Peyer's patch (tissue), 4 donors: ENCODE data around the gene COL4A6.

Experiments
- POLR2A ChIP-seq, 2 donors: fragments of 450-650 bp; IDR thresholded peaks; one replicate each; pipeline ENCODE4 v1.5.1; 2017; ENCODE audit warnings: antibody characterized with exemption in 2 of 2, mild to moderate bottlenecking in 2 of 2, moderate library complexity in 2 of 2
- TF ChIP-seq, protein P1 (sequence below), 6 experiments: fragments of 450-650 bp in 4 of 6; fragments of 200-600 bp in 2 of 6; sonication (generic) in 1 of 6; IDR thresholded peaks; one replicate each; pipeline ENCODE4 v1.5.1; 2017 to 2019; ENCODE audit warnings: antibody characterized with exemption in 6 of 6, mild to moderate bottlenecking in 3 of 6, moderate library complexity in 1 of 6

DNA sequence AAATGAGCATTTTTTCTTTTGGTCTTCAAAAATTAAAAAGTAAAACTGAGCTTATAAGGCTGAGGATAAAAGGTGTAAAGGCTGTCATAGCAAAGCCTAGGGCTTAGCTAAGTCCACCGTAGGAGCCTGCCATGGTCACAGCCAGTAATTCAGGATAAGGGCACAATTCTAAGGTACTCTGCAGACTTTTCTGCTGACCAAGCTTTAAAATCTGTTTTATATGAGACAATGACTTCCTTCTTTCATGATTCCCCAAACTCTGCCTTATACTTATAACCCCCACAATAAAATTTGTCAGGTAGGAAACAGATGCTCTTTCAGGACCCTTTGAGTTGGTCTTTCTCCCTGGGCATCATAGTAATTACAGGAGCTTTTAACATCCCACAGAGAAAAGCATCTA is 138.5 kb downstream of the COL4A6 start:
- TF ChIP-seq, protein P1, sequence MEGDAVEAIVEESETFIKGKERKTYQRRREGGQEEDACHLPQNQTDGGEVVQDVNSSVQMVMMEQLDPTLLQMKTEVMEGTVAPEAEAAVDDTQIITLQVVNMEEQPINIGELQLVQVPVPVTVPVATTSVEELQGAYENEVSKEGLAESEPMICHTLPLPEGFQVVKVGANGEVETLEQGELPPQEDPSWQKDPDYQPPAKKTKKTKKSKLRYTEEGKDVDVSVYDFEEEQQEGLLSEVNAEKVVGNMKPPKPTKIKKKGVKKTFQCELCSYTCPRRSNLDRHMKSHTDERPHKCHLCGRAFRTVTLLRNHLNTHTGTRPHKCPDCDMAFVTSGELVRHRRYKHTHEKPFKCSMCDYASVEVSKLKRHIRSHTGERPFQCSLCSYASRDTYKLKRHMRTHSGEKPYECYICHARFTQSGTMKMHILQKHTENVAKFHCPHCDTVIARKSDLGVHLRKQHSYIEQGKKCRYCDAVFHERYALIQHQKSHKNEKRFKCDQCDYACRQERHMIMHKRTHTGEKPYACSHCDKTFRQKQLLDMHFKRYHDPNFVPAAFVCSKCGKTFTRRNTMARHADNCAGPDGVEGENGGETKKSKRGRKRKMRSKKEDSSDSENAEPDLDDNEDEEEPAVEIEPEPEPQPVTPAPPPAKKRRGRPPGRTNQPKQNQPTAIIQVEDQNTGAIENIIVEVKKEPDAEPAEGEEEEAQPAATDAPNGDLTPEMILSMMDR (IDR thresholded peaks at IDR 0.05) = no peak
- no peak for TF ChIP-seq POLR2A (IDR thresholded peaks at IDR 0.05)
